GM04504 (cell line): ENCODE results near the gene KCNH6.

Source experiments
- DNase-seq: peaks from one replicate; pipeline ENCODE4 v3.0.0-alpha.2; 2012; ENCODE audit warnings: low read depth

Gene KCNH6

DNA sequence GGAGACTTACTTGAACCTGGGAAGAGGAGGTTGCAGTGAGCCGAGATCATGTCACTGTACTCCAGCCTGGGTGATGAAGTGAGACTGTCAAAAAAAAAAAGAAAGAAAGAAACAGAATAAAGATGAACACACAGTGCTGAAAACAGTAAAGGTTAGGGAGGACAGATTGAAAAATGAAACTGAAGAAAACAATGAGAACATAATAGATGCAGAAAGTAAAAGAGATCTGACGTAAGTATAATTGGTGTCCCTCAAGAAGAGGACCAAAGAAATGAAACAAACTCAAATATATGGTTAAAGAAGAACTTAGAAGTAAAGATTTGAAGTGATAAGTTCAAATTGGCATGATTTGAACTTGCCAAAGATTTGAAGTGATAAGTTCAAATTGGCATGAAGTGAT, 34.3 kb downstream of the KCNH6 start:
- DNase-seq = no peak

DNA sequence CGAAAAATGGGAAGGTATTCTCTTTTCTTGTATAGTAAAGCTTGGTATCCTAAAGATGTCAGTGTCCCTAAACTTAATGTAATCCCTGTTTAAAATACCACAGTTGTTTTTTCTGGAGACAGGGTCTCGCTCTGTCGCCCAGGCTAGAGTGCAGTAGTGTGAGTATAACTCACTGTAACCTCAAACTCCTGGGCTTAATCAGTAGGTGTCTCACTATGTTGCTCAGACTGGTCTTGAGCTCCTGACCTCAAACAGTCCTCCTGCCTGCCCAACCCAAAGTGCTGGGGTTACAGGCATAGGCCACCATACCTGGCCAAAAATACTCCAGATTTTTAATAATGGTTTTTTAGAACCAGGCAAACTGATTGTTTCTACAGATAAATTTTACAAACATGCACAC, 35.3 kb downstream of the KCNH6 start:
- DNase-seq = no peak

DNA sequence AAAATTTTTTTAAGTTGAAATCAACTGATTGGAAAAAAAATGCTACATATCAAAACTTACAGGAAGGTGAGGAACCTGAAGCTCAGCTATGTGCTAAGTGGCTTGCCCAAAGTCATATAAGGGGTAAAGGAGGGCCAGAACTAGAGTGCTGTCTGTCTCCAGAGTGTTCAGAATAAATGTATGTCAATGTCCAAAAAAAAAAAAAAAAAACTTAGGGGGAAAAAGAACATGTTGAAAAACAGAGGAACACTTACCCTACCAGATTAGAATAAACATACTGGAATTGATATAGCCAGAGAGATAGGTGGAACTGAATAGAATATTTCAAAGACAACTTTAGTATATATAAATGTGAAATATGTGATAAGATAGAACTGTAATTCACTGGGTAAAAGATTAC, 38.7 kb downstream of the KCNH6 start:
- DNase-seq = no peak

DNA sequence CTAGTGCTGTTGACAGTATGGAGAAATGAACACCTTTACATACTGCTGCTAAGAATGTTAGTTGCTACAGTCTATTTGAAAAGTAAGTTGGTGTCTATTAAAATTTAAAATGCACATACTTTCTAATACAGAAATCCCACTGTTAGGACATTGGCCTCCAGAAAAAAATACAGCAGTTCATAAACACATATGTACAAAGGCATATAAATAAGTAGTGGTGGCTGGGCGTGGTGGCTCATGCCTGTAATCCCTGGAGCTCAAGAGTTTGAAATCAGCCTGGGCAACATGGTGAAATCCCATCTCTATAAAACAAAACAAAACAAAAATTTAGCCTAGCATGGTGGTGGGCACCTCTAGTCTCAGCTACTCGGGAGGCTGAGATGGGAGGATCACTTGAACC, 40.2 kb downstream of the KCNH6 start:
- DNase-seq = no peak

DNA sequence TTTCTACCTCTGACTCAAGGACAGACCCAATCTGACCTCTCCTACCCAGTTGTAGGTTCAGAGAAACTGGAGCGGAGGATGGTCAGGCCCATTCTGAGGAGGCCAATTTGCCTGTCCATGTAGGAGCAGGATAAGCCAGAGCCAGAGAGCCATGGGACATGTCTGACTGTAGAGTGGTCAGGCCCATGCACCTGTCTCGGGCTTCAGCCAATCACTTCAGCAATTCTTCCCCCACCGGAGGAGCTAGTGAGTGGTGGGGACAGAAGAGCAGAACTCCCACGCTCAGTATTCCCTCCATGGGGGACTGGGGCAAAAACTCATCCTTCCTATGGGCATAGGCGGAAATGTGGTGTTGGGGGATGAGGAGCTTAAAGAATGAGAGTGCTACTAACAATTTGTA, 41.4 kb downstream of the KCNH6 start:
- DNase-seq = no peak

DNA sequence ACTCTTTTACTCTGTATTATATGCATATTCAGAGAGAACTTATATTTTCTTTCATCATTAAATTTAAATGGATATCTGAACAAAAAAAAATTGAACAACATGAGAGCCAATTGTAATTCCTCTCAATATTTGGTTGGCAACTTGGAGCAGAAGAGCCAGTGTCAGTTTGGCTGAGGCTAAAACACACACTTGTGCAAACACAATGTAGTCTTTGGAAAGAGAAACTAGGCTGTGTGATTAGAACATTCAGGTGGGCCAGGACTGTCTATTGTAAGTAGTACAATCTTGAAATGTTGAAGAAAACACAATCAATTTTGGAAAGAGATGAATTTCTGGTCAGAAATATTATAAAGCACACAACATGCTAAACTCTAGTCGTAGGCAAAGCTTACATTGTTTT, 44.1 kb downstream of the KCNH6 start:
- no peak for DNase-seq

DNA sequence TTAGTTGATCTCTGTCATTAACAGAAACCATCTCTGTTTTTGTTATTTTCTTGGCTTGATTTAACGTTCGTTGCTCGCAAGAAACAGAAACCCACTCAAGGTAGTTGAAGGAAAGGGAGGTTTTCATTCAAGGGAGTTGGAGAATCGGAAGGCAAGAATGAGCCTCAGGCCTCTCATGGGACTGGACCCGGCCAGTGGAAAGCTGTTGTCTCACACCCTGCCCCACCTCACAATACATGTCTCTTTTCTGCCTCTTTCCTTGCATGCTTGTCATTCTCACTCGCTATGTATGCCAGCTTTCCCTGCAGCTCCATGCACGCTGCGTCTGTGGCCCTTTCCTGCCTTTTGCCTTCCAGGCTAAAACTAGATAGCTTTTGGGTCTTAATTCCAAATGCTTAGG, 45.4 kb downstream of the KCNH6 start:
- no peak for DNase-seq

DNA sequence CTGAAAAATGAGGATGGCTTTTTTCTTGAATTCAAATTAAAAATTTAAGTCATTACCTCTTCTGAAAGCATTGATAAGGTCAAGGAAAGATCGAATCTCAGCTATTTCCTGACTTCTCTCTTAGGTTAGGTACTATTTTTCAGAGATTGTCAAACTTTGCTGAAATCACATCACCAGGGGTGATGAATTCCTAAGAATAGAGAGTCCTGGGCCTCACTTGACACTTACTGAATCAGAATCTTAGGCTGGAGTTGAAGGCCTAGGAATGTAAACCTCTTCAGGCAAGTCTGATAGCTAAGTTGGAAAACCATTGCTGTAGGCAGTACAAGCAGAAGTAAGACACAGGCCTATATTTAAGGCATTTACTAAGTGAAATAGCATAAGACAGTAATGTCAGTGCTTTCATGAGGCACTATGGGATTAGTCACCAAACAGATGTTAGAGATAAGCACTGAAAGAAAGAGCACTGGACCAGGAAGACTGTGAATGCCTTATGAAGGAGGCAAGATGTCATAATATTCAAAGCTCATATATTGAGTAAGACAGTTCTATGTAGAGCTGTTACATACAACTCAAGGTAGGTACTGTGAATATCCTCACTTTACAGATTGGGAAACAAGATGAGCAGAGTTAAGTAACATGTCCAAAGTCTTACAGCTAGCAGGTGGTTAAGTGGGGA, 48.6 kb downstream of the KCNH6 start:
- DNase-seq = peak; percentile 49

DNA sequence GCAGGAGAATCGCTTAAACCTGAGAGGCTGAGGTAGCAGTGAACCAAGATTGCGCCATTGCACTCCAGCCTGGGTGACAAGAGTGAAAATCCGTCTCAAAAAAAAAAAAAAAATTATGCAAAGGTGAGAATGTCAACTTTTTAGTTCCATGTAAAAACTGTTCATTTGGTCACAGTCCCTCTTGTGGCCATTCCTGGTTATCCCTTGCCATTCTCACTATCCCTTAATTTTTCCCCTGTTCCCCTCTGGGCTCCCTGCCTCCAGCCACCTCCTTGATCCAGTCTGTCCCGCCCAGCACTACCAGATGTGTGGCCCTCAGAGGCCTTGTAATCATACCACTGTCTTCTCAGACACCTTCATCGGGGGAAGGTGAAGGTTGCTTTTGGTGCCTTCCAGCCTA, 50.5 kb downstream of the KCNH6 start:
- no peak for DNase-seq

DNA sequence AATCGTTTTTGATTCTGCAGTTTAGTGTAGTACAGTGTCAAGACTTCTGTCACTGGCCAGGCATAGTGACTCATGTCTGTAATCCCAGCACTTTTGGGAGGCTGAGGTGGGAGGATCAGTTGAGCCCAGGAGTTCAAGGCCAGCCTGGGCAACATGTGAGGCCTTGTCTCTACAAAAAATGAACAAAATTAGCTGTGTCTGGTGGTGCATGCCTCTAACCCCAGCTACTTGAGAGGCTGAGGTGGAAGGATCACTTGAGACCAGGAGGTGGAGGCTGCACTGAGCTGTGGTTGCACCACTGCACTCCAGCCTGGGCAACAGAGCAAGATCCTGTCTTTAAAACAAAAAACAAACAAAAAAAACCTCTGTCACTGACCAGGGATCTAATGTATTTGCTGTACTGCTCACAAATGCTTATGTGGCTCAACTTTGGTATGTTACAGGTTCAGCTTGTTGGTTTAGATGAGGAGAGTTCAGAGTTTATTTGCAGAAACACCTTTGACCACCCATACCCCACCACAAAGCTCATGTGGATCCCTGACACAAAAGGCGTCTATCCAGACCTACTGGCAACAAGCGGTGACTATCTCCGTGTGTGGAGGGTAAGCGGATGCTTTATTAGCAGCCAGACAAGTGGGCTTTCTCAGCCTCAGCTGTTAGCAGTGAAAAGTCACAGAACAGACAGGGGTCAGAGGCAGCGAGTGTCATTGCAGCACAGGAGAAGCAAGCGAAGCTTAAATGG, 55.0 kb downstream of the KCNH6 start:
- DNase-seq = no peak

DNA sequence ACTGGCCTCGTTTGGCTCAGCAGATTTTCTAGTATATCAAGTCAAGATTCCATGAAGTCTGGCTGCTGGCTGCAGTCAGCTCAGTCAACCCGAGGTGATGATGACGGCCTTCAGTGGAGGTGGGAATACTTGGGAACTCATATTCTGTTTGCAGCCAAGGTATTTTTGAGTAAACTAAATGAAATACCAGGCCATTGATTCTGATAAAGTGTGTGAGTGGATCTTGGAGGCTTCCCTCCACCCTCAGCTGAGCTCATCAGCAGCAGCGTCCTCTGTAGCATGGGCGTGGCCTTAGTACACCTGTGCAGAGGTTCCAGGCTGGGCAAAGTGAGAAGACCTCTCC, 55.6 kb downstream of the KCNH6 start:
- DNase-seq = no peak

DNA sequence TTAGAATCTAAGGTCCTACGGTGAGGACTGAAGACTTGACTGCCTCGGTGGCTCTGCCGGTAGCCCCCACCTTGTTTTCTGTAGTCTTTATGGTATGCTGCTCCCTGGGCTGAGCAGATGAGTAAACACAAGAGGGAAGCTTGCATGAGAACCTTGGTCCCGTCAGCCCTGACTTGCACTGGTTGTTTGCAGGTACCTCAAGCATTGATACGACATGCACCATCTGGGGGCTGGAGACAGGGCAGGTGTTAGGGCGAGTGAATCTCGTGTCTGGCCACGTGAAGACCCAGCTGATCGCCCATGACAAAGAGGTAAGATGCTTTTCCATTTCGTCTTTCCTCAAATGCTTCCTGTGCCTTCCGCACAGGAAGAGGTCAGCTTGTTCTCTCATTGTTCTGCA, 56.5 kb downstream of the KCNH6 start:
- no peak for DNase-seq

DNA sequence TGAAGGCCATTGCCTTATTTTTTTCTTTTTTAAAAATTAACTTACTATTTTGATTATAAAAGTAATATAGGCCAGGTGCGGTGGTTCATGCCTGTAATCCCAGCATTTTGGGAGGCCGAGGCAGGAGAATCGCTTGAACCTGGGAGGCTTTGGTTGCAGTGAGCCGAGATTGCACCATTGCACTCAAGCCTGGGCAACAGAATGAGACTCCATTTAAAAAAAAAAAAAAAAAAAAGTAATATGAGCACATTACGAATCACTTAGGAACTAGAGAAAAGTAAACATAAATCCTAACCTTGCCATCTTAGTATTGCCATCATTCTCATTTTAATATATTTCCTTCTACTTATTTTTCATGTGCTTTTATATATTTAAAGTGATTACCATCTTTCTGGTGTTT, 64.6 kb downstream of the KCNH6 start:
- no peak for DNase-seq

DNA sequence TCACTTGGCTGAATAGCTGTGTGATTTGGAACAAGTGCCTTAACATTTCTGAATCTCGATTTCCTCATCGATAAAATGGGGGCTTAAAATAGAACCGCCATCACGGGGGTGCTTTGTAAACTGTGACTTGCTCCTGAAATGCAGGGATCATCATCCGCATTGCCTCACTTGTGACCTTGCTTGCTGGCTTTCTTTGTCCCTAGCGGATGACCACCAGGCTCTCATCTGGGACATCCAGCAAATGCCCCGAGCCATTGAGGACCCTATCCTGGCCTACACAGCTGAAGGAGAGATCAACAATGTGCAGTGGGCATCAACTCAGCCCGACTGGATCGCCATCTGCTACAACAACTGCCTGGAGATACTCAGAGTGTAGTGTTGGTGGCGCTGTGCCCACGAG, 65.6 kb downstream of the KCNH6 start:
- DNase-seq = no peak

DNA sequence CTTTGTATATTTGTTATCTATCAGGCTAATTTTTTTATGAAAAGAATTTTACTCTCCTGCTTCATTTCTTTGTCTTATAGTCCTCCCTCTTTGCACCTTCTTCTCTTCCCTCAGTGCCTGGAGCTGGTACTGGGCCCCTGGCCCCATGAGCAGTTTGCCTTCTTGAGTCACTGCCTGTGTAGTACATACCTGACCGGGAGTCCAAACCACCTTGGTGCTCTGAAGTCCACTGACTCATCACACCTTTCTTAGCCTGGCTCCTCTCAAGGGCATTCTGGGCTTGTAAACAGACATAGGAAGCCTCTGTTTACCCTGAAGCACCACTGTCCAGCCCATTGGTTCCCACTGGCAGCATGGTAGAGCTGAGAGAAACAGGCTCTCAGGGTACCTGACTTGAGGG, 66.5 kb downstream of the KCNH6 start:
- DNase-seq = no peak

DNA sequence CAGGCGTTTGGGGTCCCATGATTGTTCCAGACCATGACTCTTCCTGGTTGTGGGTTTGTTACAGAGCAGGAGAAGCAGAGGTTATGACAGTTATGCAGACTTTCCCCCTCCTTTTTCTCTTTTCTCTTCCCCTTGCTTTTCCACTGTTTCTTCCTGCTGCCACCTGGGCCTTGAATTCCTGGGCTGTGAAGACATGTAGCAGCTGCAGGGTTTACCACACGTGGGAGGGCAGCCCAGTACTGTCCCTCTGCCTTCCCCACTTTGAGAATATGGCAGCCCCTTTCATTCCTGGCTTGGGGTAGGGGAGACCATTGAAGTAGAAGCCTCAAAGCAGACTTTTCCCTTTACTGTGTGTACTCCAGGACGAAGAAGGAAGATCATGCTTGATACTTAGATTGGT, 69.6 kb downstream of the KCNH6 start:
- no peak for DNase-seq

DNA sequence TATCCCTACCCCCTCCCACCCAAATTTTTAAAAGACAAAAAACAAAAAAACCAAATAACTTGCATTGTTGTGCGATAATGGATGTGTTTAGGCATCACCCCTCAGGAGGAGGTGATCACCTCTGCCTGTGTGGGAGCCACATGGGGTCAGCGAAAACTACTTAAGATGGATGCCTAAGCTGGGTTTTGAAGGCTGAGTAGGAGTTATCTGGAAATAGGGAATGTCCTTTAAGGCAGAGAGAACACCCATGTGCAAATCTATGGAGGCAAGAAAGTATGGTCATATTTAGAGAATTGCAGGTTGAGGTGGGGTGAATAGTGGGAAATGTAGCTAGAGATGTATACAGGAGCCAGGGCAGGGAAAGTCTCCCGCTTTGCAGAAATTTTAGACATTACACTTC, 72.0 kb downstream of the KCNH6 start:
- DNase-seq = no peak
